Measurements from ENCODE around the gene ASNSD1. TPM values are rescaled to one million over a fixed set of nuclear protein-coding genes. Genes with fewer than 3 reads are reported as not detected.

The ASNSD1 gene
- total and polyA plus RNA-seq, 2 of the 8 experiments (the other 6 are each of a cell fraction or from before 2014, with no cell fraction given): 14.1 to 44.8 TPM

DNA sequence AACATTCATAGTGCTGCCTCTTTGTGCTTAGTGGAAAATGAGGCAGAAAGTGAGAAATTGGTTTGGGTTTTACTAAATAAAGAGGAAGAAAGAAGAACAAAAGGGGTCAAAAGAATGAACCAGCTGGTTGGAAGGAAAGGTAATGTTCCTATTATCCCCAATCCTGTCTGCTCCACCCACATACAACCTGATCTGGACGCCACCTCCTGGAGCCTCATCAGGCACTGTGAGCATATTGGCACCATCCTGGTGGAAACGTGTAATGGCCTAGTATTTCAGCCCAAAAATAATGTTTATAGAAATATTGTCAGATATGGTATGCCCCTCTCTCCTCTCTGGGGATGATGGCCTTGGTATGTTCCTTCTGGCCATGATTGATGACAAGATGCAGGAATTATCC, 35.6 kb upstream of the ASNSD1 start (continued):
- TF ChIP-seq, protein P1, sequence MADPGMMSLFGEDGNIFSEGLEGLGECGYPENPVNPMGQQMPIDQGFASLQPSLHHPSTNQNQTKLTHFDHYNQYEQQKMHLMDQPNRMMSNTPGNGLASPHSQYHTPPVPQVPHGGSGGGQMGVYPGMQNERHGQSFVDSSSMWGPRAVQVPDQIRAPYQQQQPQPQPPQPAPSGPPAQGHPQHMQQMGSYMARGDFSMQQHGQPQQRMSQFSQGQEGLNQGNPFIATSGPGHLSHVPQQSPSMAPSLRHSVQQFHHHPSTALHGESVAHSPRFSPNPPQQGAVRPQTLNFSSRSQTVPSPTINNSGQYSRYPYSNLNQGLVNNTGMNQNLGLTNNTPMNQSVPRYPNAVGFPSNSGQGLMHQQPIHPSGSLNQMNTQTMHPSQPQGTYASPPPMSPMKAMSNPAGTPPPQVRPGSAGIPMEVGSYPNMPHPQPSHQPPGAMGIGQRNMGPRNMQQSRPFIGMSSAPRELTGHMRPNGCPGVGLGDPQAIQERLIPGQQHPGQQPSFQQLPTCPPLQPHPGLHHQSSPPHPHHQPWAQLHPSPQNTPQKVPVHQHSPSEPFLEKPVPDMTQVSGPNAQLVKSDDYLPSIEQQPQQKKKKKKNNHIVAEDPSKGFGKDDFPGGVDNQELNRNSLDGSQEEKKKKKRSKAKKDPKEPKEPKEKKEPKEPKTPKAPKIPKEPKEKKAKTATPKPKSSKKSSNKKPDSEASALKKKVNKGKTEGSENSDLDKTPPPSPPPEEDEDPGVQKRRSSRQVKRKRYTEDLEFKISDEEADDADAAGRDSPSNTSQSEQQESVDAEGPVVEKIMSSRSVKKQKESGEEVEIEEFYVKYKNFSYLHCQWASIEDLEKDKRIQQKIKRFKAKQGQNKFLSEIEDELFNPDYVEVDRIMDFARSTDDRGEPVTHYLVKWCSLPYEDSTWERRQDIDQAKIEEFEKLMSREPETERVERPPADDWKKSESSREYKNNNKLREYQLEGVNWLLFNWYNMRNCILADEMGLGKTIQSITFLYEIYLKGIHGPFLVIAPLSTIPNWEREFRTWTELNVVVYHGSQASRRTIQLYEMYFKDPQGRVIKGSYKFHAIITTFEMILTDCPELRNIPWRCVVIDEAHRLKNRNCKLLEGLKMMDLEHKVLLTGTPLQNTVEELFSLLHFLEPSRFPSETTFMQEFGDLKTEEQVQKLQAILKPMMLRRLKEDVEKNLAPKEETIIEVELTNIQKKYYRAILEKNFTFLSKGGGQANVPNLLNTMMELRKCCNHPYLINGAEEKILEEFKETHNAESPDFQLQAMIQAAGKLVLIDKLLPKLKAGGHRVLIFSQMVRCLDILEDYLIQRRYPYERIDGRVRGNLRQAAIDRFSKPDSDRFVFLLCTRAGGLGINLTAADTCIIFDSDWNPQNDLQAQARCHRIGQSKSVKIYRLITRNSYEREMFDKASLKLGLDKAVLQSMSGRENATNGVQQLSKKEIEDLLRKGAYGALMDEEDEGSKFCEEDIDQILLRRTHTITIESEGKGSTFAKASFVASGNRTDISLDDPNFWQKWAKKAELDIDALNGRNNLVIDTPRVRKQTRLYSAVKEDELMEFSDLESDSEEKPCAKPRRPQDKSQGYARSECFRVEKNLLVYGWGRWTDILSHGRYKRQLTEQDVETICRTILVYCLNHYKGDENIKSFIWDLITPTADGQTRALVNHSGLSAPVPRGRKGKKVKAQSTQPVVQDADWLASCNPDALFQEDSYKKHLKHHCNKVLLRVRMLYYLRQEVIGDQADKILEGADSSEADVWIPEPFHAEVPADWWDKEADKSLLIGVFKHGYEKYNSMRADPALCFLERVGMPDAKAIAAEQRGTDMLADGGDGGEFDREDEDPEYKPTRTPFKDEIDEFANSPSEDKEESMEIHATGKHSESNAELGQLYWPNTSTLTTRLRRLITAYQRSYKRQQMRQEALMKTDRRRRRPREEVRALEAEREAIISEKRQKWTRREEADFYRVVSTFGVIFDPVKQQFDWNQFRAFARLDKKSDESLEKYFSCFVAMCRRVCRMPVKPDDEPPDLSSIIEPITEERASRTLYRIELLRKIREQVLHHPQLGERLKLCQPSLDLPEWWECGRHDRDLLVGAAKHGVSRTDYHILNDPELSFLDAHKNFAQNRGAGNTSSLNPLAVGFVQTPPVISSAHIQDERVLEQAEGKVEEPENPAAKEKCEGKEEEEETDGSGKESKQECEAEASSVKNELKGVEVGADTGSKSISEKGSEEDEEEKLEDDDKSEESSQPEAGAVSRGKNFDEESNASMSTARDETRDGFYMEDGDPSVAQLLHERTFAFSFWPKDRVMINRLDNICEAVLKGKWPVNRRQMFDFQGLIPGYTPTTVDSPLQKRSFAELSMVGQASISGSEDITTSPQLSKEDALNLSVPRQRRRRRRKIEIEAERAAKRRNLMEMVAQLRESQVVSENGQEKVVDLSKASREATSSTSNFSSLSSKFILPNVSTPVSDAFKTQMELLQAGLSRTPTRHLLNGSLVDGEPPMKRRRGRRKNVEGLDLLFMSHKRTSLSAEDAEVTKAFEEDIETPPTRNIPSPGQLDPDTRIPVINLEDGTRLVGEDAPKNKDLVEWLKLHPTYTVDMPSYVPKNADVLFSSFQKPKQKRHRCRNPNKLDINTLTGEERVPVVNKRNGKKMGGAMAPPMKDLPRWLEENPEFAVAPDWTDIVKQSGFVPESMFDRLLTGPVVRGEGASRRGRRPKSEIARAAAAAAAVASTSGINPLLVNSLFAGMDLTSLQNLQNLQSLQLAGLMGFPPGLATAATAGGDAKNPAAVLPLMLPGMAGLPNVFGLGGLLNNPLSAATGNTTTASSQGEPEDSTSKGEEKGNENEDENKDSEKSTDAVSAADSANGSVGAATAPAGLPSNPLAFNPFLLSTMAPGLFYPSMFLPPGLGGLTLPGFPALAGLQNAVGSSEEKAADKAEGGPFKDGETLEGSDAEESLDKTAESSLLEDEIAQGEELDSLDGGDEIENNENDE (IDR thresholded peaks at IDR 0.05; ENCODE audit: insufficient replicate concordance, low read length): no peak
- TF ChIP-seq RNF2 (IDR thresholded peaks at IDR 0.05; ENCODE audit: borderline replicate concordance, low read depth, low read length, missing control alignments, poor library complexity, severe bottlenecking) (no peak), TBP (IDR thresholded peaks at IDR 0.05; ENCODE audit: low read depth, low read length) (no peak), SIN3A (conservative IDR thresholded peaks at IDR 0.05 in 1 of 2, IDR thresholded peaks at IDR 0.05 in 1 of 2; ENCODE audit: low read depth in 1 of 2, low read length in 2 of 2) (no peak), HDAC2 (IDR thresholded peaks at IDR 0.05; ENCODE audit: borderline replicate concordance in 1 of 2, low read depth in 2 of 2, low read length in 2 of 2) (no peak)
- TF ChIP-seq, protein P2, sequence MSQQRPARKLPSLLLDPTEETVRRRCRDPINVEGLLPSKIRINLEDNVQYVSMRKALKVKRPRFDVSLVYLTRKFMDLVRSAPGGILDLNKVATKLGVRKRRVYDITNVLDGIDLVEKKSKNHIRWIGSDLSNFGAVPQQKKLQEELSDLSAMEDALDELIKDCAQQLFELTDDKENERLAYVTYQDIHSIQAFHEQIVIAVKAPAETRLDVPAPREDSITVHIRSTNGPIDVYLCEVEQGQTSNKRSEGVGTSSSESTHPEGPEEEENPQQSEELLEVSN (IDR thresholded peaks at IDR 0.05): no peak
